Small intestine (tissue), 7 donors: ENCODE measurements around the gene LRIG2. TPM values are rescaled to one million over a fixed set of nuclear protein-coding genes. Genes with fewer than 3 reads are reported as not detected.

Experiments used
- DNase-seq, 2 donors: peaks; one replicate each; pipeline versions ENCODE4 v3.0.0 to v3.0.0-alpha.2; 2013
- FAIRE-seq: peaks from 2 replicates; lab custom pipeline; 2012; peaks lifted over from hg19 to GRCh38; lab: Jason Lieb, UNC
- H3K27ac ChIP-seq, 3 donors: one replicate each; pipeline ENCODE4 v1.5.1; 2013; ENCODE audit warnings: low read length in 2 of 3, mild to moderate bottlenecking in 2 of 3, control low read depth in 1 of 3, inconsistent platforms in 1 of 3, low read depth in 1 of 3, moderate library complexity in 1 of 3
- H3K27me3 ChIP-seq, 3 donors: one replicate each; pipeline ENCODE4 v1.6.1; 2013; ENCODE audit warnings: low read length in 3 of 3, inconsistent platforms in 1 of 3; ENCODE audit not compliant: control insufficient read depth in 3 of 3, insufficient read depth in 3 of 3
- H3K36me3 ChIP-seq, 3 donors: one replicate each; pipeline ENCODE4 v1.6.1; 2013; ENCODE audit warnings: low read length in 3 of 3, inconsistent platforms in 1 of 3, low read depth in 1 of 3, mild to moderate bottlenecking in 1 of 3, moderate library complexity in 1 of 3; ENCODE audit not compliant: control insufficient read depth in 3 of 3, insufficient read depth in 2 of 3
- H3K4me1 ChIP-seq, 3 donors: one replicate each; pipeline ENCODE4 v1.6.1; 2013; ENCODE audit warnings: low read length in 2 of 3, inconsistent platforms in 1 of 3, low read depth in 1 of 3, mild to moderate bottlenecking in 1 of 3, moderate library complexity in 1 of 3; ENCODE audit not compliant: control insufficient read depth in 3 of 3, insufficient read depth in 2 of 3
- H3K4me3 ChIP-seq, 3 donors: one replicate each; pipeline ENCODE4 v1.5.1; 2013; ENCODE audit warnings: low read length in 3 of 3, control low read depth in 1 of 3, inconsistent platforms in 1 of 3, low read depth in 1 of 3, mild to moderate bottlenecking in 1 of 3, moderate library complexity in 1 of 3
- H3K9me3 ChIP-seq, 2 donors: one replicate each; pipeline ENCODE4 v1.6.1; 2013; ENCODE audit warnings: low read depth in 1 of 2, low read length in 1 of 2; ENCODE audit not compliant: control insufficient read depth in 2 of 2, insufficient read depth in 1 of 2
- WGBS, 3 donors: extraction: QIAGEN DNeasy Blood & Tissue Kit; methylation state at CpG; one replicate each; pipeline ENCODE4 v1.1.7; 2013; 5-methylcytosine and 5-hydroxymethylcytosine counted together
- polyA plus RNA-seq, 4 donors: library from polyadenylated mRNA; stranded (reverse) in 3 of 4; unstranded in 1 of 4; fragments of 200-250 nt in 3 of 4; fragments of 120-200 nt in 1 of 4; gene quantifications; one replicate each; pipeline versions ENCODE4 v1.2.1 to v1.2.3, GENCODE V29; 2013
- donor health status: healthy with polysubstance abuse.
- donor health status: control.
- donor health status: control.
- donor health status: Bipolar disorder and iron deficiency.
- donor health status: healthy.

The LRIG2 gene
- polyA plus RNA-seq, 4 donors: 2.4 to 12.3 (median 3.8) TPM

DNA sequence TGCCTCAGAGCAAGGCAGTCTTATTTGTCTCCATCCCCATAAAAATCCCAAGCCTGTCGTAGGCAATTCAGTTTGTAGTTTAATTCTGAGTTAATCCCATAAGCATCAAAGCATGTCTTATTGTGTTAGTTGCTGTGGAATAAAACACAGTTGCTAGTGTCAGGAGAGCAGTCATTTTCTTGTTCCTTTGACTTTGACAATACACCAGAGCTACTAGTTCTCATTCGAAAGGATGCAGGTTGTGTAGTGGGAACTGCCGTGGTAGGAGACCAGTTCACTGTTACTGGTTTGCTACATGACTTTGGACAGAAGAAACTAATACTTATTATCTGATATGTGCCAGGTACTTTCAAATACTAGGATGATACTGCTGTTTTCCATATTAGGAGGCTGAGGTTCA lies 23.5 kb downstream of the LRIG2 start:
- WGBS, 3 donors: 94 to 97% (median 97%) methylated on average over 3 of the region's 3 CpGs
- no peak overlapping the region for H3K4me3 ChIP-seq
- peaks cover 0 to 3% (median 0%) of the 10 kb centered on the region in 3 donors for H3K4me1 ChIP-seq
- H3K36me3 ChIP-seq: peaks cover 8 to 22% (median 20%) of the 10 kb centered on the region in 3 donors
- FAIRE-seq (no peak), DNase-seq (no peak)
- no peaks in the 10 kb centered on the region for H3K27me3 ChIP-seq
- H3K27ac ChIP-seq: no peak overlapping the region
- H3K9me3 ChIP-seq: no peaks in the 10 kb centered on the region

- Histone ChIP-seq H3K9me3 (no peaks in the 10 kb centered on the region), H3K4me1 (no peaks in the 10 kb centered on the region), H3K4me3 (no peak overlapping the region), H3K27me3 (no peaks in the 10 kb centered on the region), H3K27ac (no peak overlapping the region), H3K36me3 (peaks cover 5 to 31% (median 26%) of the 10 kb centered on the region in 3 donors)
- no peak for DNase-seq
- FAIRE-seq: no peak
These were observed 28.6 kb downstream of the LRIG2 start for GRCh38 chr1:113101588-113101987.

DNA sequence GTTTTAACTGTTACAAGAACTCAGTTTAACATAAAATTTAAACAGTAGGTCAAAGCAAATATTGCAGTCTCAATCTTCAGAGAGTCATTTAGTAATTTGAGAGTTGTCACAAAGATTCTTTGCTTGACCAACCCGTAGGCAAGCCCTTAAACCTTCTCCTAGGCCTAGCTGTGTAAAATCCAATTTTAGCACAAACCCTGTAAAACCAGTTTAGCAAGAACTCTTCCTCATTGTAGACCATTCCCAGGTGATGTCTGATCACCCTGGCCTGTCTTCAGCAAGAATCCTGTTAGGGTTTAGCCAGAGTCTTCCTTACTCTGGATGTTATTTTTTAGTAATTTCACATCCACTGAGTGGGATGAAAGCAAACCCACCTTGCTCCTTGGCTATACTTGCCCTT lies 30.1 kb downstream of the LRIG2 start:
- FAIRE-seq: no peak
- Histone ChIP-seq H3K27me3 (no peaks in the 10 kb centered on the region), H3K36me3 (peaks cover 5 to 32% (median 29%) of the 10 kb centered on the region in 3 donors)

DNA sequence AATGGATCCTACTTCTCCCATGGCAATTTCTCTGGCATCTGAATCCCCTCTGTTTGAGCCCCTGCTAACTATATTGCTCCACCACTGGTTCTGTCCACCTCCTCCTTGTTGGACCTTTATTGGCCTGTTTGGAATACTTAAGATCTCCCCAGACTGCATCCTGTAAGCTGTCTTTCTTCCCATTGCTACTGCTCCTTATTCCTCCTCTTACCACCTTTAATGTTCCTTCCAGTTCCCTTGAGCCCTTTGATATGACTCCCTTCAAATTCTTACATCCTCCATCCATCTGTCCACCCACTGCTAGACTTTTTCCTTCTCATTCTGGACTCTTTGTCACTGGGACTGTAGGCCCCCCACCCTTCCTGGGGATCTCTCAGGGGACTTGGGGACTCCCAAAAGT lies 31.0 kb downstream of the LRIG2 start:
- H3K27me3 ChIP-seq: no peaks in the 10 kb centered on the region
- no peak for DNase-seq
- FAIRE-seq: no peak
- peaks cover 5 to 33% (median 29%) of the 10 kb centered on the region in 3 donors for H3K36me3 ChIP-seq
- H3K9me3 ChIP-seq: no peaks in the 10 kb centered on the region
- H3K27ac ChIP-seq: no peak overlapping the region
- no peaks in the 10 kb centered on the region for H3K4me1 ChIP-seq
- no peak overlapping the region for H3K4me3 ChIP-seq

More for the DNA sequence above, 30.1 kb downstream of the LRIG2 start:
- Histone ChIP-seq H3K4me1 (no peaks in the 10 kb centered on the region), H3K9me3 (no peaks in the 10 kb centered on the region), H3K27ac (no peak overlapping the region), H3K4me3 (no peak overlapping the region)
- no peak for DNase-seq
- WGBS, 3 donors: 55 to 84% (median 57%) methylated on average over 1 of the region's 1 CpG

DNA sequence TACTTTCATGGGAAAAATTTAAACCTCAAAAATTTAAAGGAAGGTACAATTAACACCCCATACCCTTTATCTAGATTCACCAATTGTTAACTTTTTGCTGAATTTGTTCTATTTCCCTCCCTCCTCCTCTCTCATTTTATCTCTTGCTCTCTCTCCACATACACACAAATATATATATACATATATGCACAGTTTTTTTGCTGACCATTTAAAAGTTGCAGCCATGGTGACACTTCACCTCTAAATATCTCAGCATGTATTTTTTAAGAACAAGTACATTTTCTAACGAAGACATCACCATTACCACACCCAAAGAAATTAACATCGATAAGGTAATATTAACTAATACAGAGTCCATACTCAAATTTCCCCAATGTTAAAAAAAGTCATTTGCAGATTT lies 33.9 kb downstream of the LRIG2 start:
- Histone ChIP-seq H3K9me3 (no peaks in the 10 kb centered on the region), H3K27me3 (no peaks in the 10 kb centered on the region), H3K4me3 (no peak overlapping the region), H3K4me1 (no peaks in the 10 kb centered on the region), H3K36me3 (peaks cover 7 to 41% (median 25%) of the 10 kb centered on the region in 3 donors), H3K27ac (no peak overlapping the region)
- WGBS, 3 donors: 74 to 91% (median 86%) methylated on average over 2 of the region's 2 CpGs
- FAIRE-seq (no peak), DNase-seq (no peak)

DNA sequence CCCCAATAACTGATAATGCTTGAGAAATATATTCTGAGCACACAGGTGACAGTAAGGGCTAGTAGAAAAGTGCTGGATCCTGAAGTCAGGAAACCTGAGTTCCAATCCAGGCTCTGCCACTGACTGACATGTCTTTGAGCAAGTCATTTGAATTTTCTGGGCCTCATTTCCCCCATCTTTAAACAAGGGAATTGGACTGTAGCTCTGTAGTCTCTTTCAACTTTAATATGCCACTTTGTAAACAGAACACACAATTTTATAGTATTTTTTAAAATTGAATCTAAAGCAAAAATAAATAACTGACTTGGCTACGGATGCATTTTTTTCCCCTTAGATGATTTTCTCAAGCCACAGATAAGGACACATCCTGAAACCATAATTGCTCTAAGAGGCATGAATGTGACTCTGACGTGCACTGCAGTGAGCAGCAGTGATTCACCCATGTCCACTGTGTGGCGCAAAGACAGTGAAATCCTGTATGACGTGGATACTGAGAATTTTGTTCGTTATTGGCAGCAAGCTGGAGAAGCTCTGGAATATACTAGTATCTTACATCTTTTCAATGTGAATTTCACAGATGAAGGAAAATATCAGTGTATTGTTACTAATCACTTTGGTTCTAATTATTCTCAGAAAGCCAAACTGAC lies 37.0 kb downstream of the LRIG2 start:
- H3K9me3 ChIP-seq: no peaks in the 10 kb centered on the region
- no peak overlapping the region for H3K4me3 ChIP-seq
- H3K4me1 ChIP-seq: no peaks in the 10 kb centered on the region
- FAIRE-seq: no peak
- 71 to 81% (median 80%) methylated on average over 5 of the region's 5 CpGs for WGBS, 3 donors
- H3K27ac ChIP-seq: no peak overlapping the region
- peaks cover 6 to 41% (median 24%) of the 10 kb centered on the region in 3 donors for H3K36me3 ChIP-seq
- no peaks in the 10 kb centered on the region for H3K27me3 ChIP-seq
- no peak for DNase-seq

GRCh38 chr1:113118266-113118665 lies 45.3 kb downstream of the LRIG2 start:
- H3K4me1 ChIP-seq: no peaks in the 10 kb centered on the region
- peaks cover 7 to 65% (median 32%) of the 10 kb centered on the region in 3 donors for H3K36me3 ChIP-seq
- no peak overlapping the region for H3K27ac ChIP-seq
- H3K4me3 ChIP-seq: no peak overlapping the region
- DNase-seq: no peak
- no peak for FAIRE-seq
- no peaks in the 10 kb centered on the region for H3K9me3 ChIP-seq
- H3K27me3 ChIP-seq: no peaks in the 10 kb centered on the region

DNA sequence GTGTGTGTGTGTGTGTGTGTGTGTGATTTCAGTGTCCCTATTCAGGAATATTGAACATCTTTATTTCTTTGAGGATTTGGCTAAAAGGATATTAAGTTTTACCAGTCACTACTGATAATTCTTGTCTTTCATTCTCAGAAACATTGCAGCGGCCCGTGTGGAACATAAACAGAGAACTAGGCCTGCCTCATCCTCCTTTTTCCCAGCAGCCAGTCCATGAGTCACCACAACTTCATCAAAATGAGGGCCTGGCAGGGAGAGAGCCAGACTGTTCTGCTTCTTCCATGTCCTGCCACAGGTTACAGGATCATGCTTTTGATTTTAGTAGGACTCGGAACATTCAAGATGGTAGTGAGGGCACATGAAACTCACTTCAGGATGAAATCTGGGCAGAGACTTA lies 50.7 kb downstream of the LRIG2 start:
- no peaks in the 10 kb centered on the region for H3K4me1 ChIP-seq
- no peak for DNase-seq
- no peak for FAIRE-seq
- H3K36me3 ChIP-seq: peaks cover 7 to 42% (median 31%) of the 10 kb centered on the region in 3 donors
- H3K4me3 ChIP-seq: no peak overlapping the region
- no peaks in the 10 kb centered on the region for H3K9me3 ChIP-seq
- no peaks in the 10 kb centered on the region for H3K27me3 ChIP-seq
- 86 to 94% (median 93%) methylated on average over 3 of the region's 3 CpGs for WGBS, 3 donors
- H3K27ac ChIP-seq: no peak overlapping the region

- no peak for DNase-seq
- FAIRE-seq: no peak
- Histone ChIP-seq H3K36me3 (peaks cover 7 to 41% (median 28%) of the 10 kb centered on the region in 3 donors), H3K27ac (no peak overlapping the region), H3K4me3 (no peak overlapping the region), H3K4me1 (no peaks in the 10 kb centered on the region), H3K27me3 (no peaks in the 10 kb centered on the region), H3K9me3 (no peaks in the 10 kb centered on the region)
- WGBS, 3 donors: 74 to 86% (median 85%) methylated on average over 1 of the region's 1 CpG
These were observed 51.4 kb downstream of the LRIG2 start for GRCh38 chr1:113124366-113124765.
